Astrocyte (in vitro differentiated cells and primary cell): ENCODE results near the gene RPP40. TPM values are rescaled to one million over a fixed set of nuclear protein-coding genes. Genes with fewer than 3 reads are reported as not detected.

Experiments used
- DNase-seq: peaks from one replicate; pipeline ENCODE4 v3.0.0-alpha.2; 2010; ENCODE audit warnings: low read depth
- FAIRE-seq: peaks from 2 replicates; lab custom pipeline; 2011; peaks lifted over from hg19 to GRCh38; lab: Jason Lieb, UNC
- H2AFZ ChIP-seq: 2 replicates; pipeline ENCODE4 v1.6.0; 2012; ENCODE audit warnings: low read depth, low read length, inconsistent platforms
- H3K27ac ChIP-seq: 2 replicates; pipeline ENCODE4 v1.5.1; 2011; ENCODE audit warnings: low read depth, low read length, inconsistent platforms
- H3K27me3 ChIP-seq: 2 replicates; pipeline ENCODE4 v1.6.0; 2011; ENCODE audit warnings: low read length, inconsistent platforms; ENCODE audit not compliant: insufficient read depth
- H3K36me3 ChIP-seq: 2 replicates; pipeline ENCODE4 v1.5.1; 2011; ENCODE audit warnings: low read length, inconsistent platforms; ENCODE audit not compliant: insufficient read depth
- H3K4me1 ChIP-seq: 2 replicates; pipeline ENCODE4 v1.5.1; 2011; ENCODE audit warnings: low read length, inconsistent platforms; ENCODE audit not compliant: insufficient read depth
- H3K4me2 ChIP-seq: 2 replicates; pipeline ENCODE4 v1.6.0; 2012; ENCODE audit warnings: low read length, inconsistent platforms
- H3K4me3 ChIP-seq: 2 replicates; pipeline ENCODE4 v1.5.1; 2011; ENCODE audit warnings: low read depth, mild to moderate bottlenecking, low read length, inconsistent platforms; ENCODE audit not compliant: insufficient read depth
- H3K79me2 ChIP-seq: 2 replicates; pipeline ENCODE4 v1.6.0; 2012; ENCODE audit warnings: mild to moderate bottlenecking, low read length, inconsistent platforms; ENCODE audit not compliant: insufficient read depth
- H3K9ac ChIP-seq: 2 replicates; pipeline ENCODE4 v1.6.0; 2012; ENCODE audit warnings: mild to moderate bottlenecking, low read length, inconsistent platforms
- H3K9me3 ChIP-seq: 2 replicates; pipeline ENCODE4 v1.5.1; 2012; ENCODE audit warnings: low read depth, mild to moderate bottlenecking, low read length, inconsistent platforms; ENCODE audit not compliant: insufficient read depth
- H4K20me1 ChIP-seq: 2 replicates; pipeline ENCODE4 v1.6.0; 2012; ENCODE audit warnings: low read length, inconsistent platforms; ENCODE audit not compliant: insufficient read depth
- H3K27ac Mint-ChIP-seq: one replicate; pipeline ENCODE4 v1.8.0; 2021; ENCODE audit warnings: mild to moderate bottlenecking, mixed read lengths; ENCODE audit not compliant: unreplicated experiment
- H3K27me3 Mint-ChIP-seq: one replicate; pipeline ENCODE4 v1.8.0; 2021; ENCODE audit warnings: low read depth, mixed read lengths; ENCODE audit not compliant: unreplicated experiment
- H3K36me3 Mint-ChIP-seq: one replicate; pipeline ENCODE4 v1.8.0; 2021; ENCODE audit warnings: low read depth, mixed read lengths; ENCODE audit not compliant: unreplicated experiment
- H3K4me1 Mint-ChIP-seq: one replicate; pipeline ENCODE4 v1.8.0; 2021; ENCODE audit warnings: low read depth, mixed read lengths; ENCODE audit not compliant: unreplicated experiment
- H3K4me3 Mint-ChIP-seq: one replicate; pipeline ENCODE4 v1.8.0; 2021; ENCODE audit warnings: mild to moderate bottlenecking, moderate library complexity, mixed read lengths; ENCODE audit not compliant: unreplicated experiment
- H3K9me3 Mint-ChIP-seq: one replicate; pipeline ENCODE4 v1.8.0; 2021; ENCODE audit warnings: mild to moderate bottlenecking, mixed read lengths; ENCODE audit not compliant: unreplicated experiment
- EZH2 ChIP-seq: IDR thresholded peaks from 2 replicates; pipeline ENCODE4 v1.6.1; 2012; ENCODE audit warnings: mild to moderate bottlenecking, low read length, inconsistent platforms; ENCODE audit not compliant: insufficient read depth
- total RNA-seq: library from RNA; stranded (reverse); gene quantifications from 2 replicates; pipeline ENCODE4 v1.2.1, GENCODE V29; 2021
- TF ChIP-seq, protein P1 (sequence below): IDR thresholded peaks from 2 replicates; pipeline ENCODE4 v1.5.1; 2011; ENCODE audit warnings: low read depth, mild to moderate bottlenecking, inconsistent platforms, low read length, moderate library complexity; ENCODE audit not compliant: insufficient read depth

RPP40 gene
- total RNA-seq, 1 donor from 2014 or later = 16.6 TPM

DNA sequence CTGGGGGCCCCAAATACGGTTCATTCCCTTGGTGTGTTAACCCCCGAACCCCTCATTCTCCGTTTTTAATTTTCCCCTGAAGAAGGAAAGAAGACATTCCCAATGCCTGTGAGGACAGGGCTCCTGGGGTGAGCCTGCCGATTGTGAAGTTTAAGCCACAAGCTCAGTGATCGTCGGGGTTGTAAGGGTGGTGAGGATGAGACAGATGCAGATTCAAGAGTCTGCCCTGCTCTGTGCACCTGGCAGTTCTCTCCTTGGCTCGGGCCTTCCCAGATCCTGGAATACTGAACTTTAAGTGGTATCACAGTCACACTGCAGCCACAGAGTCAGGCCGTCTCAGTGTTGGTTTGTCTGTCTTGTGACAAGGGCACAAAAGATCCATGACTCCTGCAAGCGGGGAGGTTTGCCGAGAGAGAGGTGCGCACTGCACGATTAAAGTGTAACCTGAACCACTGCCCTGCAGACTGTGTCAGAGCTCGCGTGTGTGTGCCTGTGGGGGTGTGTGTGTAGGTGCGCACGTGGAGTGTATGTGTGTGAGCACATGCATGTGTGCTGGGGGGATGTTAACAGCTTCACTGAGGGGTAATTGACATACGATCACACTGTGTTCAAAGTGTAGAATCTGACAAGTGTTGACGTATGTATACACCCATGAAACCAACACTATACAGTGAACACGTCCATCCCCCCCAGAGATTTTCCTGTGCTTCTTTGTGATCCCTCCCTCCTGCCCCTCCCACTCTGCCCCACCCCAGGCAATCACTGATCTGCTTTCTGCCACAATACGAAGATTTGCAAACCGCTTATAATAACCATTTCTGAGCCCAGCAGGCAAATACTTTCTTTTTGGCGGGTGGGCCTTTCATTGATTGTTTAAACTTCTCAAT, 38.9 kb downstream of the RPP40 start:
- no peak for DNase-seq
- Histone ChIP-seq H3K79me2 (no peaks in the 10 kb centered on the region), H3K9ac (no peak overlapping the region), H3K4me3 (no peak overlapping the region), H3K27ac (no peak overlapping the region), H3K9me3 (no peaks in the 10 kb centered on the region), H4K20me1 (no peaks in the 10 kb centered on the region), H3K4me1 (no peaks in the 10 kb centered on the region), H3K36me3 (no peaks in the 10 kb centered on the region), H3K27me3 (no peaks in the 10 kb centered on the region), H3K4me2 (no peak overlapping the region), H2AFZ (no peak overlapping the region)
- Mint-ChIP-seq H3K4me3 (no peak overlapping the region), H3K4me1 (peaks cover 7% of the 10 kb centered on the region), H3K27ac (no peak overlapping the region), H3K9me3 (peaks cover 7% of the 10 kb centered on the region), H3K27me3 (peaks cover 8% of the 10 kb centered on the region), H3K36me3 (no peaks in the 10 kb centered on the region)
- no peak for FAIRE-seq
- no peak for TF ChIP-seq EZH2
- TF ChIP-seq, protein P1, sequence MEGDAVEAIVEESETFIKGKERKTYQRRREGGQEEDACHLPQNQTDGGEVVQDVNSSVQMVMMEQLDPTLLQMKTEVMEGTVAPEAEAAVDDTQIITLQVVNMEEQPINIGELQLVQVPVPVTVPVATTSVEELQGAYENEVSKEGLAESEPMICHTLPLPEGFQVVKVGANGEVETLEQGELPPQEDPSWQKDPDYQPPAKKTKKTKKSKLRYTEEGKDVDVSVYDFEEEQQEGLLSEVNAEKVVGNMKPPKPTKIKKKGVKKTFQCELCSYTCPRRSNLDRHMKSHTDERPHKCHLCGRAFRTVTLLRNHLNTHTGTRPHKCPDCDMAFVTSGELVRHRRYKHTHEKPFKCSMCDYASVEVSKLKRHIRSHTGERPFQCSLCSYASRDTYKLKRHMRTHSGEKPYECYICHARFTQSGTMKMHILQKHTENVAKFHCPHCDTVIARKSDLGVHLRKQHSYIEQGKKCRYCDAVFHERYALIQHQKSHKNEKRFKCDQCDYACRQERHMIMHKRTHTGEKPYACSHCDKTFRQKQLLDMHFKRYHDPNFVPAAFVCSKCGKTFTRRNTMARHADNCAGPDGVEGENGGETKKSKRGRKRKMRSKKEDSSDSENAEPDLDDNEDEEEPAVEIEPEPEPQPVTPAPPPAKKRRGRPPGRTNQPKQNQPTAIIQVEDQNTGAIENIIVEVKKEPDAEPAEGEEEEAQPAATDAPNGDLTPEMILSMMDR = no peak

DNA sequence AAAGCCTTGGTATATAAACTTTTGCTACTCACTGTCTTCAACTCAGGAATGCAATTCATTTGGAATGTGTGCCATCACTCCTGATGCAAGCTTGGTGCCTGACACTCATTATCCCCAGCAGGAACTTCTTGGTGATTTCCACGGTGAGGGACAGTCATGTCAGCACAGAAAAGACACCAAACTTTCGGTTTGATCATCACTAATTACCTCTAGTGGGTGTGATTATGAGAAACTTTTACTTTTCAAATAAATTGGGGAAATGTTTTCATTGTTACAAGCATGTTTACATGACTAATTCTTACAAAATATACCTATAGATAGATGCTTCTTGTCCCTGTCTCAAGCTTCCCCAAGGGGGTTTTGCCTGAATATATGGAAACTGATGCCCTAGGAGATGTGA, 40.9 kb downstream of the RPP40 start:
- Mint-ChIP-seq H3K4me3 (no peak overlapping the region), H3K27ac (peak overlapping the region; percentile 10), H3K4me1 (peaks cover 7% of the 10 kb centered on the region), H3K36me3 (no peaks in the 10 kb centered on the region), H3K27me3 (peaks cover 3% of the 10 kb centered on the region), H3K9me3 (peaks cover 2% of the 10 kb centered on the region)
- H3K4me2 ChIP-seq = no peak overlapping the region
- H3K4me1 ChIP-seq = no peaks in the 10 kb centered on the region
- FAIRE-seq (no peak), DNase-seq (no peak)
- no peaks in the 10 kb centered on the region for H3K27me3 ChIP-seq
- no peak overlapping the region for H3K4me3 ChIP-seq
- H2AFZ ChIP-seq = no peak overlapping the region
- no peaks in the 10 kb centered on the region for H4K20me1 ChIP-seq
- no peaks in the 10 kb centered on the region for H3K9me3 ChIP-seq
- H3K9ac ChIP-seq = no peak overlapping the region
- TF ChIP-seq EZH2 = no peak
- TF ChIP-seq, protein P1 = no peak
- H3K79me2 ChIP-seq = no peaks in the 10 kb centered on the region
- no peaks in the 10 kb centered on the region for H3K36me3 ChIP-seq
- no peak overlapping the region for H3K27ac ChIP-seq
